CD4-positive, alpha-beta T cell treated with Interferon gamma for 1 hour (primary cell): ENCODE measurements around the gene STAM.
"Not testable (repeated sequence)": the region's sequence is repeated elsewhere in the genome, so short reads cannot be mapped to it uniquely, and the experiment has no call there.

Source experiments
- DNase-seq: peaks from one replicate; pipeline ENCODE4 v3.0.0-alpha.2; 2020

The STAM gene

DNA sequence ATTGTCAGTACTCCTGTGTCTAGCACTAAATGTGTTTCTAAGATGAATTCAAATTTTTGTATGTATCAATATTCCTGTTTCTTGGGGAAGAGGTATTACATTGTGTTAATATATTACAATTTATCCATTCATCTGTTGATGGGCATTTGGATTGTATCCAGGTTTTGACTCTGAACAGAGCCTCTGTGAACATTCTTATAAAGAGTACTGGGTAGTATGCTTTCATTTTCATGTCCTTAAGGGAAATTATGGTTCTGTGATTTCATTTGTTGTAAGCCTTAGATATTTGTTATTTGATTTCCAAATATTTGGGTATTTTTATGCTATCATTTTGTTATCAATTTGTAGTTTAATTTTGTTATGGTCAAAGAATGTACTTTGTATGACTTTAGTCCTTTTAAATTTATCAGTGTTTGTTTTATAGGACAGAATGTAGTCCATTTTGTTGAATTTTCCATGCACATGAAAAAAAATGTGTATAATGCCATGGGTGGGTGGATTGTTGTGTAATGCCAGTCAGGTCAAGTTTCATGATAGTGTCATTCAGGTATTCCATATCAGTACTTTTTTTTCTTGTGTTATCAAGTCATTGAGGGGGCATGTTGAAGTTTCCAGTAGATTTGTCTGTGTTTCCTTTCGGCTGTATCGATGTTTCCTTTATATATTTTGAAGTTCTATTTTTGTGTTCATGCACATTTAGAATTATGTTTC lies 38.4 kb downstream of the STAM start:
- no peak for DNase-seq

DNA sequence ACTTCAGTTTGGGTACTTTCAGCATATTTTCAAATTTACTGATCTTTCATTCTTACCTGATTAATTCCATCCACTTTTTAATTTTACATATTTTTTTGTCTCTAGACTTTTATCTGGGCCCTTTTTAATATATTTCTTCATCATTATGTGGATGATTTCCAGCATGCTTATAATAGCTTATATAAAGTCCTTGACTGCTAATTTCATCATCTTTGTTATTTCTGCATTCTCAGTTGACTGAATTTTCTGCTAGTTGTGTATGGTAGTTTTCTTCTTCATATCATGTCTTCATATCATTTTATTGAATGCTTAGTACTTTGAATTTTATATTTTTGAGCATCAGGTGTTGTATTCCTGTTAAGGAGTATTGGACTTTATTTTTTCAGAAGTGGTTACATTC lies 39.6 kb downstream of the STAM start:
- no peak for DNase-seq

DNA sequence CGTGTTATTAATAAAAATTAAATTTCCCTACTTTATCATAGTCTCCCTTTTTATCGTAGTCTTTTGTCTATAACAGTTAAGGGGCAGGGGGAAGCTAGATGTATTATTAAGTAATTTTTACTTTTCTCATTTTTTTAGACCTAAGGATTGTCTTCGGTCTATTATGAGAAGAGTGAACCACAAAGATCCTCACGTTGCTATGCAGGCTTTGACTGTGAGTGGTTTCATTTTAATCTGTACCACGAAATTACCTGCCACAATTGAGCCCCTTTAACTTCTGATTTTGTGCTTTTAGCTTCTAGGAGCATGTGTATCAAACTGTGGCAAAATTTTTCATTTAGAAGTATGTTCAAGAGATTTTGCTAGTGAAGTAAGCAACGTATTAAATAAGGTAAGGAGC lies 40.6 kb downstream of the STAM start:
- no peak for DNase-seq

DNA sequence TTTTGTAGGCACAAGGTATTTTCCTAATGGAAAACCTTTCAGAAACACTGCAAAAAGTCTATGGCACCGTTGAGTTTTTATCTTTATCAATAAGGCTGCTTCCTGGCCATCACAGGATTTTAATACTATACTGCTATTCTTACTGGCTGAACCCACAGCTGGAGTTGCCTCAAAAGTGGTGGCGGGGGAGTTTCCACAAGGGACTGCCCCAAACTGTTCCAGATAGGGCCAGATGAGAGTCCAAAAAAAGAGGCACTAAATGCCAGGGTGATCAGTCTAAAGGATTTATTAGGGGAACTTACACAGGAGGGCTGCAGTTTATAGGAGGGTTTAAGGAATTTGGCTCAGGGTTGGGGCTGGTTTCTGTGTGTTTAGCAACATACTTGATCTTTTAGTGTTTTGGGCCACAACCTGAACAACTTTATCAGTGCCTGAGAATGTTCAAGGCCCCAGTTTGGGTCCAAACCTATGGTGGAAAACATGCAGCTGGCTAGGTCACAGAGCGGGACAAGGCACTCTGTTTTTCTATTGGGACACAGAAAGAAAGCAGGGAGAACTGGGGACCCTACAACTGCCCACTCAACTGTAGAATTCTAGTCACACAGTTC lies 41.4 kb downstream of the STAM start:
- DNase-seq = no peak

DNA sequence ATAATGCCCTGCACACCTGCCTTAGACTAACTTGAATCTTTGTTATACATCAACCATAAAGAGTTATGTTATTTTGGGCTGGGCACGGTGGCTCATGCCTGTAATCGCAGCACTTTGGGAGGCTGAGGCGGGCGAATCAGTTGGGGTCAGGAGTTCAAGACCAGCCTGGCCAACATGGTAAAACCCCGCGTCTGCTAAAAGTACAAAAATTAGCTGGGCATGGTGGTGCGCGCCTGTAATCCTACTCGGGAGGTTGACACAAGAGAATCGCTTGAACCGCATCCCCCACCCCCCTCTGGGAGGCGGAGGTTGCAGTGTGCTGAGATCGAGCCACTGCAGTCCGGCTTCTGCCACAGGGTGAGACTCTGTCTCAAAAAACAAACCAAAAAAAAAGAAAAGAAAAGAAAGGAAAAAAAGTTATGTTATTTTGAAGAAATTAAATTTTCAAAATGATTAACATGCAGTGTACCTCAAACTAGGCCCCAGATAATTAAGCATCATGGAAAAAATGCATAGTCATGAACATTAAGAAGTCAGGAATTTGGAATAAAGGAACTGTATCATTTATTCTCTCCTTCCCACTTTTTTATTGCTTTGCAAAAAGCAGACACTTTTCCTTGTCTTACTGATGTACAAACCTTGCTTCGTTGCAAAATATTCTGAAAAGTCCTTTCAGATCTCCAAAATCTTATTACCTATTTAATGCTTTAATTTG lies 43.3 kb downstream of the STAM start:
- DNase-seq = no peak

- no peak for DNase-seq
These were observed 45.2 kb downstream of the STAM start for GRCh38 chr10:17689137-17689536.

- no peak for DNase-seq
These were observed 49.1 kb downstream of the STAM start for GRCh38 chr10:17693009-17693408.

DNA sequence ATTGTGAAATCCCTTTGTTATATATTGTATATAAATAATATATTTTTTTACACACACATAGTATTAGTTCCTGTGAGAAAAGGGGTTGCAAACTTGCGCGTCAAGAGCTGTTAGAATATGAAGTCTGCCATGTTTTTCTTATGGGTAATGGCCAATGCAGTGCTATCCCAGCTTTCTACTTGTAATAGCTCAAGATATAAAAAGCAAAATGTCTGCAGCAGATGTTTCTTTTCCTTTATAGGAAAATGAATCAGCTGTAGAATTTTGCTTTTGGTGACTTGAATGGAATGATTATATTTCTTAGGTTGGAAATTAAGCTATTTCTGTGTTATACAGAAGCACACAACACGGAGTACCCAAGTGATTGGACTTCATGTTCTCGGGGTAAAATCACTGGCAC lies 54.7 kb downstream of the STAM start:
- no peak for DNase-seq

GRCh38 chr10:17701301-17701700 lies 57.4 kb downstream of the STAM start:
- DNase-seq = no peak

DNA sequence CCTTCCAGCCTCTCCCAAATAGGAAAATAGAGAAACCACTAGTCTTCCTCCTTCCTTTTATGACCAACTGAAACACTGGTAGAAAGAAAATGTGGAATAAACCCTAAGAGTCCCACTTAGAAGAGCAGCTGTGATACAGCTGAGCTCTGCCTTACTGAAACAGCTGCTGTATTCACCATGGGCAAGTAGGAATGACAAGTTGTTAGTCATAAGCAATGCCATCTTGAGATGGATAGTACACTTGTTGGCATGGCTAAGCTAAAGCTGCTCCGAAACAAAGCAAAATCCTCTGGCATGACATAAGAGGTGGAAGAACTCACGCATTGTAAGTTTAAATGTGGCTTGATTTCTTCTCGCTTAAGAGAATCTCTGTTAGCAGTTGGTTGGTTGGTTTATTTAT lies 59.8 kb downstream of the STAM start:
- DNase-seq = no peak

- no peak for DNase-seq
These were observed 64.9 kb downstream of the STAM start for GRCh38 chr10:17708821-17709220.

GRCh38 chr10:17709492-17709891 lies 65.5 kb downstream of the STAM start:
- no peak for DNase-seq

GRCh38 chr10:17710181-17710580 lies 66.2 kb downstream of the STAM start:
- no peak for DNase-seq

GRCh38 chr10:17712053-17712452 lies 68.1 kb downstream of the STAM start:
- no peak for DNase-seq

- no peak for DNase-seq
These were observed 68.9 kb downstream of the STAM start for GRCh38 chr10:17712717-17713471.

- DNase-seq = no peak
These were observed 69.8 kb downstream of the STAM start for GRCh38 chr10:17713758-17714157.

GRCh38 chr10:17716161-17716560 lies 72.2 kb downstream of the STAM start:
- DNase-seq = no peak

GRCh38 chr10:17722317-17723014 lies 78.5 kb downstream of the STAM start:
- not testable (repeated sequence) for DNase-seq

- no peak for DNase-seq
These were observed 81.8 kb downstream of the STAM start for GRCh38 chr10:17725703-17726102.

- no peak for DNase-seq
These were observed 85.7 kb downstream of the STAM start for GRCh38 chr10:17729630-17730029.

DNA sequence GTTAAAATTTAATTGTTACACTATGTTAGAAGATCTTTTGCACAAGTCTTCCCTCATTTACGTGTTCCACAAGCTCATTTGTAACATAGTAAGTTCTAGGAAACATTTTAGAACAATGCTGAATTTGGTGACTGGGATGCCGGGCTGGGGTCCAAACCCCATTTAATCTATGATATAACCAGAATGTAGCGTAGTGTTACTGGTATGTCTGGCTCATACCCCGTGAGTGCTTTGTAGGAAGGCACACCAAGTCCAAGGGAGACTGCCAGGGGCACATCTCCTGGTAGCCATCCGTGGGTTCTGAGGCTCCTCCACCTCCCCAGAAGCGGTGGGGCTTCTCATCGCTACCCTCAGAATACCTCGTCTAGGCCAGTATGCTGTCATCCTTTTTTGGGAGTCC lies 86.7 kb downstream of the STAM start:
- no peak for DNase-seq

DNA sequence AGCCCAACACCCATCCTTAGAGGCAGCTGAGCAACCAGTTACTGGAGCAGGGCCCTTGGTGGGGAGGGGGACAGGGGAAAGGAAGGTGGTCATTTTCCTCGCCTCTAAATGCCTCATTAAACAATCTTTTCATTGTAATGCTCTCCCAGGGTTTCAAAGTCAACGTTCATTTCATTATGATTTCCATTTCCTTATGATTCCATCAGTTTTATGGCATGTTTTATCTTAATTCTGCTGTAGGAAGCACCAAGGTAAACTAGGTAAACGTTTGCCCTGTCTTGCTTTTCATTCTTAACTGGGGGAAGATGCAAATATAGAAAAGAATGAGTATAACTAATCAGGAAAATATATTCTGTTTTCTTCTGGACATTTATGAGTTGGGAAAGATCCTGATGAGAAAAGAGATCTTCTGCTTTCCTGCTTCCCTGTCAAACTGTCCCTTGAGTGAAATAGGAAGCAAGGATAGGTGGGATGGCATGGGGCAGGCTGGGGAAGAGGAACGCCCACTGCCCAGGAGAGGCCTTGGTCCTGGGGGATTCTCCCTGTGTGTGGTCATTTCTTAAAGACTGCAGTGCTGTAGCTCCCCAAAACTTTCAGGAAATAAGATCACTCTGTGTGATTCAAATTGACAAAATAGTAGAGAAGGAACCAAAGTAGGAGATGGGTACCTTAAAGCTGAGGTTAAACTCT lies 87.5 kb downstream of the STAM start:
- no peak for DNase-seq
